GM12872 (cell line): Measurements from ENCODE around the gene FAM83E.

ENCODE experiments used
- CTCF ChIP-seq: IDR thresholded peaks from 3 replicates; pipeline ENCODE4 v1.5.1; 2011; ENCODE audit warnings: low read depth, mild to moderate bottlenecking, low read length, moderate library complexity; ENCODE audit not compliant: insufficient read depth

FAM83E gene

GRCh38 chr19:48606463-48607358, 8.2 kb downstream of the FAM83E start, which contains the start of gene SPACA4:
TSS of gene SPACA4 (plus strand) at chr19:48606742. CDS start at chr19:48606979, 237 bp downstream.
- TF ChIP-seq CTCF: no peak

- TF ChIP-seq CTCF: no peak
Observed at GRCh38 chr19:48603850-48604249, 11.0 kb downstream of the FAM83E start.

- TF ChIP-seq CTCF: no peak
Observed at GRCh38 chr19:48603449-48603848, 11.4 kb downstream of the FAM83E start.

GRCh38 chr19:48603001-48603400, 11.9 kb downstream of the FAM83E start:
- TF ChIP-seq CTCF: no peak

- TF ChIP-seq CTCF: no peak
Observed at GRCh38 chr19:48600679-48601417, 14.0 kb downstream of the FAM83E start.

GRCh38 chr19:48598996-48599700, 15.7 kb downstream of the FAM83E start:
- no peak for TF ChIP-seq CTCF
